SH-SY5Y (cell line): ENCODE data around the gene SSNA1.

Experiments
- GATA2 ChIP-seq: IDR thresholded peaks from 2 replicates; pipeline ENCODE4 v1.6.1; 2011; ENCODE audit warnings: mild to moderate bottlenecking, low read depth, low read length
- GATA3 ChIP-seq: IDR thresholded peaks from 2 replicates; pipeline ENCODE4 v1.6.1; 2011; ENCODE audit warnings: low read depth, mild to moderate bottlenecking, low read length, moderate library complexity

DNA sequence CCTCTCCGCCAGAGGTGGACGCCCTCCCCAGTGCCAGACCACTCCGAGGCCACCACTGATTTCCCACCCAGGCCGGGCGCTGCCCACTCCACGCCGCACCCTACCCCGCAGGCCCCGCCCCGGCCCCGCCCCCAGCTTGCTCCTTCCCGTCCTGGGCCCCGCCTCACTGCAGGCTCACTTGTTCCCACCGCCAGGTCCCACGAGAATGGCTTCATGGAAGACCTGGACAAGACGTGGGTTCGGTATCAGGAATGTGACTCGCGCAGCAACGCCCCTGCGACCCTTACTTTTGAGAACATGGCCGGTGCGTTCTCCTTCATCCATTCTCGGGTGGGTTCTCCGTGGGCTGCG lies 25.1 kb upstream of the SSNA1 start:
- no peak for TF ChIP-seq GATA2
- no peak for TF ChIP-seq GATA3
